GM10248 (cell line): ENCODE measurements around the gene TCF7L1.
"Not testable (repeated sequence)": the region's sequence is repeated elsewhere in the genome, so short reads cannot be mapped to it uniquely, and the experiment has no call there.

Experiments used
- CTCF ChIA-PET: fragments of 300-600 bp; sonication (Branson Sonifier 250); formaldehyde crosslinking; extraction: SDS; loops from one replicate; lab custom pipeline; 2021; ENCODE audit warnings: antibody characterized with exemption; lab: Yijun Ruan, JAX
- POLR2A ChIA-PET: fragments of 350-650 bp; sonication (Branson Sonifier 250); formaldehyde crosslinking; extraction: SDS; loops from one replicate; lab custom pipeline; 2020; ENCODE audit warnings: antibody characterized with exemption; lab: Yijun Ruan, JAX
- DNase-seq: peaks from one replicate; pipeline ENCODE4 v3.0.0; 2012; ENCODE audit errors: extremely low spot score
- TF ChIP-seq, protein P1 (sequence below): IDR thresholded peaks from 2 replicates; pipeline ENCODE4 v1.5.1; 2012; ENCODE audit warnings: mild to moderate bottlenecking, low read depth; ENCODE audit errors: extremely low read depth, missing control alignments, control extremely low read depth

TCF7L1 gene

DNA sequence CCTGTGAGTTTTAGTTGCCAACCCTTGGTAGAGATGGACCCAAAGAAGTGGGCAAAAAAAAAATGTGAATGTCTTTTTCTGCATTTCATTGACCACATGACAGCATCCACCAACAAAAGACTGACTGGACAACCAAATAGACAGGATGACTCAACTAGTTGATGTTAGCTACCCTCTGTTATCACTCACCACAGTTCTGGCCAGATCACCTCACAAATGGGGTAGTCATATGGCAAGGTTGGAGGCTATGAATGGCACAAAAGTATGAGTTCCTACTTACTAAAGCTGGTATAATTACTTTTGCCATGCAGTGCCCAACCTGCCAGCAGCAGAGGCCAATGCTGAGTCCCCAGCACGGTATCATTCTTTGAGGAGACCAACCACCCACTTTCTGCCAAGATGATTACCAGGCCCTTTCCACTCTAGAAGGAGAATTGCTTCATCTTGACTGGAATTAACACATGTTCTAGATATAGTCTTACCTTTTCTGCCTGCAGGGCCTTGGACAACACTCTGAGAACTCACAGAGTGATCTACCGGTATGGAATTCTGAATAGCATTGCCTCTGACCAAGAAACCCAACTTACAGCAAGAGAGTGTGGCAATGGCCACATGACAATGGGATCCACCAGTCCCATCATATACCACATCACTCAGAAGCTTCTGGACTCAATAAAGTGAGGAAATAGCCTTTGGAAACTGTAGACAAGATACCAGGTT is 20.1 kb upstream of the TCF7L1 start:
- DNase-seq = no peak
- POLR2A ChIA-PET = no interaction called here
- TF ChIP-seq, protein P1, sequence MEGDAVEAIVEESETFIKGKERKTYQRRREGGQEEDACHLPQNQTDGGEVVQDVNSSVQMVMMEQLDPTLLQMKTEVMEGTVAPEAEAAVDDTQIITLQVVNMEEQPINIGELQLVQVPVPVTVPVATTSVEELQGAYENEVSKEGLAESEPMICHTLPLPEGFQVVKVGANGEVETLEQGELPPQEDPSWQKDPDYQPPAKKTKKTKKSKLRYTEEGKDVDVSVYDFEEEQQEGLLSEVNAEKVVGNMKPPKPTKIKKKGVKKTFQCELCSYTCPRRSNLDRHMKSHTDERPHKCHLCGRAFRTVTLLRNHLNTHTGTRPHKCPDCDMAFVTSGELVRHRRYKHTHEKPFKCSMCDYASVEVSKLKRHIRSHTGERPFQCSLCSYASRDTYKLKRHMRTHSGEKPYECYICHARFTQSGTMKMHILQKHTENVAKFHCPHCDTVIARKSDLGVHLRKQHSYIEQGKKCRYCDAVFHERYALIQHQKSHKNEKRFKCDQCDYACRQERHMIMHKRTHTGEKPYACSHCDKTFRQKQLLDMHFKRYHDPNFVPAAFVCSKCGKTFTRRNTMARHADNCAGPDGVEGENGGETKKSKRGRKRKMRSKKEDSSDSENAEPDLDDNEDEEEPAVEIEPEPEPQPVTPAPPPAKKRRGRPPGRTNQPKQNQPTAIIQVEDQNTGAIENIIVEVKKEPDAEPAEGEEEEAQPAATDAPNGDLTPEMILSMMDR = no peak
- CTCF ChIA-PET = no interaction called here

DNA sequence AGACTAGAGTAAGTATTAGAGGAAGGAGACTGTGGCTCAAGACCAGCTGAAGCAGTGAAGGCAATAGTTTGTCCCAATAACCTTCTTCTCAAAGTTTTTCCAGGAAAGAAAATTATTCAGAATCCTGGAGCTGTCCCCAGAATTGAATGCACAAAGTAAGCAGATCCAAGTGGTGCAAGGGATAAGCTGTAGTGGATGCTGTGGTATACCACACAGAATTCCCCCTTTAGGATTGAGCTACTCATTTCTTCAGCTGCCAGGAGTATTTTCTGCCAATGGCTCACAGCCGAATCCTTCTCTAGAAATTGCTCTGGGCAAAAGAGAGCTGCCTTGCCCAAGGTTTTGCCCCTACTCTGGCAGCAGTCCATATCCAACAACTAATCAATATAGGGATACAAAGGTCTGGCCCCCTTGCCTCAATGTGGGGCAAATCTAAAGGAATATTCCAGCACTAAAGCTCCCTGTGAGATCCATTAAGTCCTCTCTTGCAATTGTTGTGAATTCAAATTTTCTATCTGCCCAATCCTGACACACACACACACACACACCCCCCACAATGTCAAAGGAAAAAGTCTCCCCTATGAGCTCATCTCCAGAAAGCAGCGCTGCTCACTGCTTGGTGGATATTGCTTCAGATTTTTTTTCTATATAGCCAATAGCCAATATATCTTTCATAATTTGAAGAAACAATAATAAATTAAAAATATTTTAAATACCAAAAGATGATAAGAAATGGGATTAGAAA is 18.4 kb upstream of the TCF7L1 start:
- no peak for DNase-seq
- POLR2A ChIA-PET = no interaction called here
- CTCF ChIA-PET = interaction anchor here (1.2 kb wide), 1 partner anchor 151 kb away, joined by 4 read pairs; no protein-coding TSS in a partner anchor
- TF ChIP-seq, protein P1 = no peak

DNA sequence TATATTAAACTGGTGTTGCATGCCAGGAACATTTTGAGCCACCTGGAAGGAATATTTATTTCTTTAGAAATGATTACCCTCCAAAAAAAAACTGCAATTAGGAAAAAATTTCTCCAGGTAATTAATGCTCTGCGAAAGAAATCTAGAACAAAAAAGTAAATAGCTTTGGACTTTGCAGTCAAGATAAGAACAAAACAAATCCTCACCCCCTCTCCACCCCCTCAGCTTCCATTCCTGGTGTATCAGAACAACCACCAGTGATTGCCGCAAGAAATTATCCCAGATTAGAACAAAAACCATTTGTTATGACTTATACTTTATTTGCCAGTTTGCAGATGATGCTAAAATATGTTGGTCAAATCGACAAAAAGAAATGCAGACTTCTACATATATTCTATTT is 17.0 kb upstream of the TCF7L1 start:
- ChIA-PET POLR2A (no interaction called here), CTCF (interaction anchor here (1.1 kb wide), 1 partner anchor 10 kb away, joined by 3 read pairs; no protein-coding TSS in a partner anchor)

DNA sequence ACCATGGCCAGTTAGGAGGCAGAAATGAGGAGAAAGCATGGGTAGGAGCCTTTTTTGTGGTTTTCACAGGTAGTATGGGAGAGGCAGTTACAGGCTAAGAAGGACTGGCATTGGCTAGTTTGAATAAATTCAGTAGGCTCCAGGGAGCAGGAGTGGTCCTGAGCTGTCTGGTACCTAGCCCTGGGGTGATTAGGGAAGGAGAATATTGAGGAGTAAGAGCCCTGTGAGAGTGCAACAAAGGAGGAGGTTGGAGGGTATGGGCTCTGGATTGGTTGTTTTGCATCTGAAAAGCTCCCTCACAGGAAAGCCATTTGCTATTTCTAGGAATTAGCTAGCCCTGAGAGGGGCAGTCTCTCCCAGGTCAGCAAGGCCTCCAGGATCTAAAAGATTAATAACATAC is 13.3 kb upstream of the TCF7L1 start:
- TF ChIP-seq, protein P1 = no peak
- CTCF ChIA-PET = interaction anchor here (1.4 to 1.7 kb wide), 2 partner anchors 8 to 22 kb away, joined by 5 read pairs; no protein-coding TSS in a partner anchor
- DNase-seq = no peak
- POLR2A ChIA-PET = no interaction called here

More for the DNA sequence above, 17.0 kb upstream of the TCF7L1 start:
- TF ChIP-seq, protein P1 = no peak
- no peak for DNase-seq

DNA sequence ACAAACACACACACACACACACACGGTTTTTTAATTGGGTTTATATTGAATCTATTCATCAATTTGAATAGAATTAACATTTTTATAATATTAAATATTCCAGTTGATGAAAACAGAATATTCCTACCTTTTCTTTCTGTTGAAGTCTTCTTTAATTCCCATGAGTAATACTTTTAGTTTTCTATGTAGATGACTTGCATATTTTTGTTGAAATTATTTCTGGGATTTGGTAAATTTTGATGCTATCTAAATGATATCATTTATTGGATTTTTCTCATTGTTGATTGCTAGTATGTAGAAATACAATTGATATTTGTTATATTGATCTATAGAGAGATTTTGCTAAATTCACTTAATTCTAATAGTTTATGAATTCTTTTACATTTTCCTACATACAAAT is 12.8 kb upstream of the TCF7L1 start:
- CTCF ChIA-PET = interaction anchor here (1.4 to 1.7 kb wide), 2 partner anchors 9 to 21 kb away, joined by 5 read pairs; no protein-coding TSS in a partner anchor
- TF ChIP-seq, protein P1 = no peak
- DNase-seq = no peak
- POLR2A ChIA-PET = no interaction called here

DNA sequence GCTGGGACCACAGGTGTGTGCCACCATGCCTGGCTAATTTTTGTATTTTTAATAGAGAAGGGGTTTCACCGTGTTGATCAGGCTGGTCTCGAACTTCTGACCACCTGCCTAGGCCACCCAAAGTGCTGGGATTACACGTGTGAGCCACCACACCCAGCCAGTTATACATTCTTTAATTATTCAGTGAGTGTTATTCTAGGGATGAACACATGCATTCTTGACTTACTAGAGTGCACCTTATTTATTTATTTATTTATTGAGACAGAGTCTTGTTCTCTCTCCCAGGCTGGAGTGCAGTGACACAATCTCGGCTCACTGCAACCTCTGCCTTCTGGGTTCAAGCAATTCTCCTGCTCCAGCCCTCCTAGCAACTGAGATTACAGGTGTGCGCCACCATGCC is 6.7 kb upstream of the TCF7L1 start:
- CTCF ChIA-PET = interaction anchor here (1.1 to 1.9 kb wide), 2 partner anchors 10 to 174 kb away, joined by 3 to 6 read pairs; no protein-coding TSS in a partner anchor
- DNase-seq, POLR2A ChIA-PET: not testable (repeated sequence)

DNA sequence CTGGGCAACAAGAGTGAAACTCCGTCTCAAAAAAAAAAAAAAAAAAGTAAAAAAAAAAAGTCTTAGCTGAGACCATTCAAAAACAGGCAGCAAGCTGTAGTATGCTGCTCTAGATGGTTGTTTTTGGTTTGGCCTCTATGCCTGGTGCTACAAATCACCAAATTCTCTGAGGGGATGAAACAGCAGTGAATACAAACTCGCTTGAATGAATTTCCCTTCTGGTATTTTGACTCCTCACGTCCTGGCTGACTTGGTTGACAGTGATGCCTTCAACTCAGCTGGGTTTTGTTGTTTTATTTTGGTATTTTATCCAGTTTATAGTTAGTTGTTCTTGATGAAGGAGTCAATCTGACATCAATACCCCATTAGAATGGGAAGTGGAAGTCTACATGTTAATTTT is 3.3 kb upstream of the TCF7L1 start:
- CTCF ChIA-PET = no interaction called here
- TF ChIP-seq, protein P1 = no peak
- no peak for DNase-seq
- POLR2A ChIA-PET = no interaction called here
